ENCODE results near the gene CA5B. TPM values are rescaled to one million over a fixed set of nuclear protein-coding genes. Genes with fewer than 3 reads are reported as not detected.

The CA5B gene
- total RNA-seq, 1 donor from 2014 or later = 5.6 TPM

- Mint-ChIP-seq H3K27me3 (ENCODE audit: insufficient read depth, low read depth) (peaks cover 3% of the 10 kb centered on the region), H3K4me1 (no peaks in the 10 kb centered on the region), H3K27ac (no peak overlapping the region), H3K36me3 (peaks cover 31% of the 10 kb centered on the region), H3K9me3 (no peaks in the 10 kb centered on the region), H3K4me3 (no peak overlapping the region)
- Histone ChIP-seq H4K20me1 (ENCODE audit: low read depth) (no peaks in the 10 kb centered on the region), H3K4me2 (no peak overlapping the region), H3K36me3 (peaks cover 19% of the 10 kb centered on the region), H3K9ac (no peak overlapping the region), H3K27me3 (no peaks in the 10 kb centered on the region), H3K4me3 (no peak overlapping the region), H3K9me3 (ENCODE audit: low read depth) (no peaks in the 10 kb centered on the region), H3K27ac (no peak overlapping the region), H3K79me2 (ENCODE audit: low read depth) (no peaks in the 10 kb centered on the region), H3F3A (ENCODE audit: low read depth) (peaks cover 8% of the 10 kb centered on the region), H3K4me1 (peaks cover 6% of the 10 kb centered on the region), H2AFZ (replicated peaks) (no peak overlapping the region)
- TF ChIP-seq CTCF (IDR thresholded peaks at IDR 0.05) (no peak), EZH2phosphoT487 (IDR thresholded peaks at IDR 0.05) (no peak), EZH2 (IDR thresholded peaks at IDR 0.05) (no peak)
- no peak for DNase-seq (ENCODE audit: low spot score)
Measured at GRCh38 chrX:15816886-15817285, 78.8 kb downstream of the CA5B start.

GRCh38 chrX:15820106-15821073 lies 82.3 kb downstream of the CA5B start:
- no peak overlapping the region for H3K27ac Mint-ChIP-seq

GRCh38 chrX:15822922-15823321 lies 84.9 kb downstream of the CA5B start:
- no peaks in the 10 kb centered on the region for H3K9me3 ChIP-seq (ENCODE audit: low read depth)
- no peak overlapping the region for H2AFZ ChIP-seq (replicated peaks)
- peaks cover 5% of the 10 kb centered on the region for H3K27me3 Mint-ChIP-seq (ENCODE audit: insufficient read depth, low read depth)
- no peaks in the 10 kb centered on the region for H3K4me1 Mint-ChIP-seq
- H3K36me3 ChIP-seq = peaks cover 11% of the 10 kb centered on the region
- H3K27me3 ChIP-seq = no peaks in the 10 kb centered on the region
- DNase-seq (ENCODE audit: low spot score) = no peak
- H4K20me1 ChIP-seq (ENCODE audit: low read depth) = no peaks in the 10 kb centered on the region
- peaks cover 36% of the 10 kb centered on the region for H3K36me3 Mint-ChIP-seq
- no peaks in the 10 kb centered on the region for H3K4me1 ChIP-seq
- H3K79me2 ChIP-seq (ENCODE audit: low read depth) = no peaks in the 10 kb centered on the region
- H3K27ac Mint-ChIP-seq = peak overlapping the region; percentile 67
- H3K9me3 Mint-ChIP-seq = no peaks in the 10 kb centered on the region
- H3F3A ChIP-seq (ENCODE audit: low read depth) = peaks cover 57% of the 10 kb centered on the region
- H3K9ac ChIP-seq = no peak overlapping the region
- H3K4me3 ChIP-seq = no peak overlapping the region
- TF ChIP-seq CTCF (IDR thresholded peaks at IDR 0.05) = no peak
- TF ChIP-seq EZH2 (IDR thresholded peaks at IDR 0.05) = no peak
- no peak for TF ChIP-seq EZH2phosphoT487 (IDR thresholded peaks at IDR 0.05)
- no peak overlapping the region for H3K4me3 Mint-ChIP-seq
- H3K4me2 ChIP-seq = no peak overlapping the region
- H3K27ac ChIP-seq = no peak overlapping the region

More at GRCh38 chrX:15820106-15821073, 82.3 kb downstream of the CA5B start:
- Histone ChIP-seq H2AFZ (replicated peaks) (no peak overlapping the region), H3K27me3 (no peaks in the 10 kb centered on the region), H4K20me1 (ENCODE audit: low read depth) (no peaks in the 10 kb centered on the region), H3K4me1 (peaks cover 6% of the 10 kb centered on the region), H3K9me3 (ENCODE audit: low read depth) (no peaks in the 10 kb centered on the region), H3K4me2 (no peak overlapping the region), H3F3A (ENCODE audit: low read depth) (peaks cover 35% of the 10 kb centered on the region), H3K9ac (no peak overlapping the region), H3K4me3 (no peak overlapping the region), H3K36me3 (peaks cover 10% of the 10 kb centered on the region), H3K79me2 (ENCODE audit: low read depth) (no peaks in the 10 kb centered on the region), H3K27ac (no peak overlapping the region)
- no peak overlapping the region for H3K4me3 Mint-ChIP-seq
- no peak for DNase-seq (ENCODE audit: low spot score)
- no peaks in the 10 kb centered on the region for H3K9me3 Mint-ChIP-seq
- no peak for TF ChIP-seq CTCF (IDR thresholded peaks at IDR 0.05)
- TF ChIP-seq EZH2phosphoT487 (IDR thresholded peaks at IDR 0.05) = no peak
- TF ChIP-seq EZH2 (IDR thresholded peaks at IDR 0.05) = no peak
- H3K4me1 Mint-ChIP-seq = no peaks in the 10 kb centered on the region
- H3K36me3 Mint-ChIP-seq = peaks cover 31% of the 10 kb centered on the region
- peaks cover 3% of the 10 kb centered on the region for H3K27me3 Mint-ChIP-seq (ENCODE audit: insufficient read depth, low read depth)
